ENCODE measurements around the gene PPARD.
"Not testable (repeated sequence)": the region's sequence is repeated elsewhere in the genome, so short reads cannot be mapped to it uniquely, and the experiment has no call there.

PPARD gene

DNA sequence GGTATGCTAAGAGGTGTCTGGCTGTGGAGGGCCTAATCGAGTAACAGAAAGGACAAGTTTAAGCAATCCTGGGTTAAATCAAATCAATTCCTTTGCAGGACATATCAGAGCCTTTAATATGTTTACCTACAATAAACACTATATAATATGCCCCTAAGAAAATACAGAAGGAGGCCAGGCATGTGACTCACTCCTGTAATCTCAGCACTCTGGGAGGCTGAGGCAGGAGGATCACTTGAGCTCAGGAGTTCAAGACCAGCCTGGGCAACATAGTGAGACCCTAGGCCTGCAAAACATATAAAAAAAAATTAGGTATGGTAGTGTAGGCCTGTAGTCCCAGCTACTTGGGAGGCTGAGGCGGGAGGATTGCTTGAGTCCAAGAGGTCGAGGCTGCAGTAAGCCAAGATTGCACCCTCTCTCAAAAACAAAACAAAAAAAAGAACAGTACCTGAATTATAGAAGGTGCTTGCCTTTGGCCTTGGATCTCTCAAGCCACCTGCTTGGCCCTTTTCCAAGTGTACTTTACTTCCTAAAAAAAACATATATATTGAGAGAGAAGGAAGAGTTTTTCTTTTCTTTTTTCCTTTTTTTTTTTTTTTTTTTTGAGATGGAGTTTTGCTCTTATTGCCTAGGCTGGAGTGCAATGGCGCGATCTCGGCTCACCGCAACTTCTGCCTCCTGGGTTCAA is 96.2 kb downstream of the PPARD start:
- DNase-seq (ENCODE audit: low spot score) = not testable (repeated sequence)

DNA sequence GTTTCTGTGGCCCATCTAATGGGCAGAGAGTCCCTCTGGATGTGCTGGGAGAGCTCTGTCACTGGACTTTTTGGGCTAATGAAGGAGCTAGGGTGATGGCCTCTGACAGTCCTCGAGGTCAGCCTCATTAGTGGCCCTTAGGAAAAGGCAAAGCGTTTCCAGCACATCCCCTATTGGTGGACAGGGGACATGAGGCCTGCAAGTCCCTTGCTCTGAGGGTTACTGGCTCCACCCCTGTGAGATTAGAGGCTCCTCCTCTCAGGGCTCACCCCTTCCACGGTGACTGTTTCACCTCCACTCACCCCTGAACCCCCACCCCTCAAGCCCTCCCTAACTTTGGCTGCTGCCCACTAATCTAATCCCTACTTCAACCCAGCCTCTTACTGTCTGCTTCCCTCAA is 97.0 kb downstream of the PPARD start:
- DNase-seq (ENCODE audit: low spot score) = no peak

DNA sequence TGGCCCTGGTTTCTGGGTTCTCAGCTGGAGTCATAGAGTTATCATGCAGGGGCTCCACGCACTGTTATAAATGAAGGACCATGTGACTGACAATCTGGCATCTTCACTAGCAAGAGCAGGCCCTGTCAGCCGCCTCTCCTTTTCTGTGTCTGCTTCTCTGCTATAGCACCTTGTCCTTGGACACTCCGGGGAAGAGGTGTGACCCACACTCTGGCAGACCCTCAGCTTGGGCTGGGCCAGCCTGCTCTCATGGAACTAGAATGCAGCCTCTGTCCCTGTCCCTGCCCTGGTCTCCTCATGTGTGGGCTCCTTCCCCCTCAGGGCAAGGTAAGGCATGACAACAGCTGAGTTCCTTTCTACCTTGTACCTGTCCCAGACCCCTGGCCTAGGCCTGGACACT is 98.8 kb downstream of the PPARD start:
- no peak for DNase-seq (ENCODE audit: low spot score)

DNA sequence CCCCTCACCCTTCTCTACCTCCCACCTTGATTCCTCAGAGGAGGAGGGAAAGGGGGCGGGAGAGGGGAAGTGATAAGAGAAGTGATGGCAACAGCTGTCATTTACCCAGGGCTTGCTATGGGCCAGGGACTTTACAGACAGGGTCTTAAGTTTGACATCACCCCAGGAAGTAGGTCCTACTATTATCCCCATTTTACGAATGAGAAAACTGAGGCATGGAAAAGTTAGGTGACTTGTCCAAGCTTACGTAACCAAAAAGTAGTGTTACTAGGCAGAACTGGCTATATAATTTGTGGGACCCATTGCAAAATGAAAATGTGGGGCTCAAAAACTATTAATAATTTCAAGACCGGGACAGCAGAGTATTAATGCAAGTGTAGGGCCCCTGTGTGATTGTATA is 99.3 kb downstream of the PPARD start:
- DNase-seq (ENCODE audit: low spot score) = no peak

DNA sequence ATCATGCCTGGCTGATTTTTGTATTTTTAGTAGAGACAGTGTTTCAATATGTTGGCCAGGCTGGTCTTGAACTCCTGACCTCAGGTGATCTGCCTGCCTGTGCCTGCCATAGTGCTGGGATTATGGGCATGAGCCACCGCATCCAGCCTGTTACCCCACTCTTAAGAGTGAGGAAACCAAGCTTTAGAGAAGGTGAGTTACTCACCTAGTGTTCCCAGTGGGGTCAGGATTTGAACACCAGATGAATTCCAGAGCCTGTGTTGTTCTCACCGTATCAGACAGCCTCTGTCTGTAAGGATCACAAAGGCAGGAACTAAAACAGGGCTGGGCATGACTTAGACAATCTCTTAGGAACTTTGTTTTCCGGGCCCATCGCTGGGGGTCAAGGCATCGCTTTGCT is 100.3 kb downstream of the PPARD start:
- DNase-seq (ENCODE audit: low spot score) = no peak

DNA sequence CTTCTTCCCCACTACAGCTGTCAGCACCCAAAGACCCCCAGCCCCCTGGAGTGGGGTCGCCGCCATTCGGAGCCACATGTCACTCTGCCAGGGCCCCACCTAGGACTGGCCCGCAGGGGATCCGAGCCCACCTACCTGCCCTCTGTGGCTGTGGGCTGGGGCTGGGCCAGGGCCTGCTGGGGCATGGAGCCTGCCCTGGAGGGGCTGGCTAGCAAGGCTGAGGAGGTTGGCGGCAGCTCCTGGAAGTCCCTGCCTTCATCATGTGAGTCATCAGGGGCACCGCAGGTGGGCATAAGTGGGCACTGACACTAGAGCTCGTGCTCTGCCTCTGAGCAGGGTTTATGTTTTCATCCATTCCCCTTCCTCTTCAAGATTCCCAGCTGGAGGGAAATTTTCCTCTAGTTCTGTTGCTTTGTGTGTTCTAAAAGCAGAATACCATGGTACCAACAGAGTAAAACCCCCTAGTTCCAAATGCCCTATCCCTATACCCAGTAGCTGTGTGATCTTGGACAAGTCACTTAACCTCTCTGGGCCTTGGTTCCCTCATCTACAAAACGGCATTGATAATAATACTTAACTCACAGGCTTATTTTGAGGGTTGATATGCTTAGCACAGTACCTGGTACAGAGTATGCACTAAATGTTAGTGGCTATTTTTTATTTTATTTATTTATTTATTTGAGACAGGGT is 101.1 kb downstream of the PPARD start:
- no peak for DNase-seq (ENCODE audit: low spot score)

DNA sequence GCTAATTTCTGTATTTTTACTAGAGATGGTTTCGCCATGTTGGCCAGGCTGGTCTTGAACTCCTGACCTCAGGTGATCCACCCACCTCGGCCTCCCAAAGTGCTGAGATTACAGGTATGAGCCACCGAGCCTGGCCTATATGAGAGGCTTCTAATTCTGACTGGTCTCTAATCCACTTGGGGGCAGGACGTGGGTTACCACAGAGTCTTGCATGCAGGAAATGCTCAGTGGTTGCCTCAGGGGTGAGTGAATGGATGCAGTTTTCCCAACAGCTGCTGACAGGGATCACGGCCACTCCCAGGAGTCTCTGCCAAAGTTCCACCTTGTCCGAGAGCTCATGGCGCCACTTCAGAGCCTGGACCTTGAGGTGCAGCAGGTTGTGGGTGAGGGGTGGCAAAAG is 103.3 kb downstream of the PPARD start:
- DNase-seq (ENCODE audit: low spot score) = no peak

DNA sequence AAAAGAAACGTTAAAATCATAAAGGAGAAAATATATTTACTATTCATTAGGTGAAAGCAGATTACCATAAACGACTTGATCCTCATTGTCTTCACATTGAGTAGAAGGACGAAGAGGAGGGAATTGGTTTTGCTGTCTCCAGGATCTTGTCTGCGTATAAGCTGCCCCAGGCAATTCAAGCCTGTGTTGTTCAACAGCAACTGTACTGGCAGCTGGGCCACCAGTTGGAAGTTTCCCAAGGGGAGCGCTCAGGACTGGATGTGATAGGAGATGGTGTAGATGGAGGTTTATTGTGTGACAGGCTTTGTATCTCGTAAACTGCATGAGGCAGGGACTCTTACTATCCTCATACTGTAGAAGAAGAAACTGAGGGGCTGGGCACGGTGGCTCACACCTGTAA is 105.8 kb downstream of the PPARD start:
- DNase-seq (ENCODE audit: low spot score) = no peak

DNA sequence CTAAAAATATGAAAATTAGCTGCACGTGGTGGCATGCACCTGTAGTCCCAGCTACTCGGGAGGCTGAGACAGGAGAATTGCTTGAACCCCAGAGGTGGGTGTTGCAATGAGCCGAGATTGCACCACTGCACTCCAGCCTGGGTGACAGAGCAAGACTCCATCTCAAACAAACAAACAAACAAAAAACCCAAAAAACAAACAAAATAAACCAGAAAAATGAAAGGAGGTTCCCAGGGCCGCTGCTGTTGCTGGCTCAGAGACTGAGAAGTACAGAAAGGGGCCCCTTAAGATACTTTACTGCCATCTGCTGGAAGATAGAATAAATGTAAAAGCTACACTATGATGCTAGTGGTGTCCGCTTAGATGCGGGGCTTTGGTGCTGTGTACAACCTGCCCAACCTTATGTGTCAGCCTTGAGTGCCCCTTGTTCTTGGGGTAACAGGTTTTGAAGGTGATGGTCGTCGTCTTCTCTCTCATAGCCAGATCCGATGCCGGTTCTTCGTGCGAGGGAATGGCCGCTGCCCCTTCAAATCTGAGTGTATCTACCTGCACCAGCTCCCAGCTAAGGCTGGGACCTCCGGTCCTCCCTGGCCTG is 107.0 kb downstream of the PPARD start:
- DNase-seq (ENCODE audit: low spot score) = peak; percentile 77

DNA sequence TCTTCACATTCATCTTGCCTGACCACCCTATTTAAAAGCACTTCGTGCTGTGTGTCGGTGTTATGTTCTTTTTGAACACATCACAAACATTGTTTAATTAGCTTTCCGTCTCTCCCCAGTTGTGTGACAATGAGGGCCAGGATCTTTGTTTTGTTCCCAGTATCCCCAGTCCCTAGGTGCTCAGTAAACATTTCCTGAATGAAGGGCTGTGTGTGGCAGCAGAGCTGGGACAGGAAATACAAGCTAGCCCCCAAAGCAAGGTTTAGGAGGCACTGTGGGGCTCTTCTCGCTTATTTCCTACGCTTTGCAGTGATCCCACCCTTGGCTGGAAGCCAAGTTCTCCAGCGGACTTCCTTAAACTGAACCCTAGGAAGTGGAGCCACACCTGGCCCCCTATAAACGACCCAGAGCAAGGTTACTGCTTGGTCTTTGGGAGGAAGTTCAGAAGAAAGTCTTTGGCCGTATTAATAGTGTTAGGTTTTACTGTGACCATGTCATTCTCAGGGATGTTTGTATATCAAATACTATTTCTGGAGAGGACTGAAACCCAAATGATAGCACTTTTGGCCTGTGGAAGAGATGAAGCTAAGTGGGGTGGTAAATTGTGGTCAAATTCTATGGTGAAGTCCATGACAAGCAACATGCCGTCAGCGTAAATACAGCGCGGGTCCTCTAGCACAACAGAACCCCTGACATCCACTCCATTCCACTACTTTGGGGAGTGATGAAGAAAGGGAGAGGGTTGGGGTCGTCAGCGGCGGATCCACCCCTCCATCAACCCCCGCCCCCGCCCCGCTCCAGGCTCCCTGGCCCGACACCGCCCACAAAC is 109.2 kb downstream of the PPARD start:
- no peak for DNase-seq (ENCODE audit: low spot score)

DNA sequence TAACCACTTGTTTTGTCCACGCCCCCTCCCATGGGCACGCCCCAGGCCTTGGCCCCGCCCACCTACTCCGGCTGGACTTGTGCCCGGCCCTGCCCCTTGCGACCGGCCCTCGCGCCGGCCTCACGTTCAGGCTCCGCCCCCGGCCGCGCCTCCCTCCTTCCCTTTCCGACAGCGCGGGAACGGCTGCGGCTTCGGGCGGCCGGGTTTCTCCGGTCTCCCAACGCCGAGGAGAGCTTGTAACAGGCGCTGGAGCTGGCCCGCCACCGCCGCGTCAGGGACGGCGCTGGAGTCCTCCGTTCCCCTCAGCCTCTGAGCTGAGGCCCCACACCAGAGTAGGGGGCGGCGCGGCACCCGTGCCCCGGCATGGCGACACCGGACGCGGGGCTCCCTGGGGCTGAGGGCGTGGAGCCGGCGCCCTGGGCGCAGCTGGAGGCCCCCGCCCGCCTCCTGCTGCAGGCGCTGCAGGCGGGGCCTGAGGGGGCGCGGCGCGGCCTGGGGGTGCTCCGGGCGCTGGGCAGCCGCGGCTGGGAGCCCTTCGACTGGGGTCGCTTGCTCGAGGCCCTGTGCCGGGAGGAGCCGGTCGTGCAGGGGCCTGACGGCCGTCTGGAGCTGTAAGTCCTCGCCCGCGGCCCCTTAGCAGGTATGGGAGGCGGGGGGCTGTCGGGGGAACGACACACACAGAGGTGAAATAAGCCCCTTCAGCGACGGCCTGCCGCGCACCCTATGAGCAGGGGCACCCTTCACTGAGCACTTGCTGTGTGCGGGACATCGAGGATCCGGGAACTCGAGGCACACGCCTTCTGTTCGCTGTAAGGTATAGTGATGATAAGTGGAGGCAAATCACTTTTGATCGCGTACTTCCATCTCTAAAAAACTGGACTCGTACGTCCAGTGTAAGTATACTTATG is 110.1 kb downstream of the PPARD start, which contains the start of gene FANCE:
FANCE (plus strand) TSS at position 156 of the 908 bp plus-strand sequence; CDS start at position 364, 208 bp downstream.
- peak; percentile 93 for DNase-seq (ENCODE audit: low spot score)

DNA sequence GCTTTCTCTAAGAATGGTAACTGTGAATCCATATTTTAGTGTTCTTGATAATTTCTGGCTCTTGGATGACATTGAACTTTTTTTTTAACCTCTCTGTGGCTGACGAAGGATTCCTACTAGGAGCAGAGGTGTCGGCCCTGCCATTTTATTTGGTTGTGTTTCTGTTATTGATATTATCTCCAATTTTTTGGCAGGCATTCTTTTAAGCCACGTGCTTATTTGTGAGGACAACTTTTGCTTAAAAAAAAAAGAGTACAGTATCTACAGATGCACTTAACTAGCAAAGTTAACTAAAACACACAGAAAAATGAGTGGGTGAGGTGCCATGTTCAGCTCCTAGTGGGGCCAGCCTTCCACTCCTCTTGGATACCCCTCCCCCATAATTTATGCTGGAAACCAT is 110.9 kb downstream of the PPARD start:
- no peak for DNase-seq (ENCODE audit: low spot score)

DNA sequence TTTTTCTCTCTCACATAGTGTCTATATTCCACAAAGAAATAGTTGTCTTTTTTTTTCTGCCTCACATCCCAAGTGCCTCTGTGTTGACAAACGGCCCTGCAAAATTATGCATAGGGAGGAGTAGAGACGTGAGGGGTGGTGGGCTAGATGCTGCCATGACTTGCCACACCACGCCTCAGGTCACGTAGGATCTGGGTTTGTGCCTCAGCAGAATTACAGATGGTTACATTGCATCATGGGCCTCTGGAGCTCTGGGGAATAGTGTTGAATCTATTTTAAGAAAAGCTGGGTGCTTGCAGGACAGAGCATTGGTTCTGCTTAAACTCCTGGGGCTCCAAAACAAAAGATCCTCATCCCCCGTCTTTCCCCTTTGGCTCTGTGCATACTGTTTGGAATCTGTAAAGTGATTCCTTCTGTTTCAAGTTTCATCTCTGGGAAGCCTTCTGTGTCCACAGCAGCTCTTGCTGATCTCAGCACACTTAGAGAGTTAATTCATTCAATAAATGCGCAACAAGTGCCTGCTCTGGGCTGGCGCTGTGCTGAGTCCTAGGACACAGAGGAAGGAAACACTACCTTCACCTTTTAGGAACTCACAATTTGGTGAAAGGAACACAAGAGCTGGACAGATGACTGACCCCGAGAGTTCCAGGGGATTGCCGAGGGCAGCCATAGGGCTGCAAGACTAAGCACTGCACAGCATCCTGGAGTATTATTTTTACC is 112.2 kb downstream of the PPARD start:
- DNase-seq (ENCODE audit: low spot score) = no peak

DNA sequence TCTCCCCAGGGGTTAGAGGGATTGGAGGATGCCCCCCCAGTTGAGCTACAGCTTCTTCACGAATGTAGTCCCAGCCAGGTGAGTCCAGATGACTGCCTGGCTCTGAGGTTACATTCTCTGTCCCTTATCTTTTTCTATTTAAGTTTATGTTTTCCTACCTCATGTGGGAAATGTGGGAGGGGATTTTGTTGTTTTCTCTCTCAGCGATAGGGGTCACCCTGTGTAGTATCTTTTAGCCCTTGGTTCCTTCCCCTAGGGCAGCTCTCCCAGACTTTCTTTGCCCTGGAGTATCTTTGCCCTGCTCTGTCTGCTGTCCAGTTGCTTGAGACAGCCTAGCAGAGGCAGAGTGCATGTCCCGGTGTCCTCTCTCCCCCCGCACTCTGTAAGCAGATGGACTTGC is 115.5 kb downstream of the PPARD start:
- DNase-seq (ENCODE audit: low spot score) = no peak

DNA sequence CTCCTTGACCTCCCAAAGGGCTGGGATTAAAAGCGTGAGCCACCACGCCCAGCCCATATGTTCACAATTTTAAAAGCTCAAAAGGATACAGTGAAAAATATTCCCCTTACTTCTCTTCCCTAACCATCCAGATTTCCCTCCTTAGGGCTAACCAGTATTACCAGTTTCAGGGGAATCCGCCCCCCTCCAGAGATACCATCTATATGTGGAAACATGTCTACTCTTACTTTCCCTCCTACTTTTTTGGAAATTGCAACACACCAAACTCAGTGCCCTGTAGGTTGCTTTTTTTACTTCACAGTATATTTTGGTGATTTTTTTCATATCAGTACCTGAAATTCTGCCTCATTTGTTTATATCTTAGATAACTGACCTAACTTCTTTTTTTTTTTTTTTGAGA is 118.9 kb downstream of the PPARD start:
- no peak for DNase-seq (ENCODE audit: low spot score)

DNA sequence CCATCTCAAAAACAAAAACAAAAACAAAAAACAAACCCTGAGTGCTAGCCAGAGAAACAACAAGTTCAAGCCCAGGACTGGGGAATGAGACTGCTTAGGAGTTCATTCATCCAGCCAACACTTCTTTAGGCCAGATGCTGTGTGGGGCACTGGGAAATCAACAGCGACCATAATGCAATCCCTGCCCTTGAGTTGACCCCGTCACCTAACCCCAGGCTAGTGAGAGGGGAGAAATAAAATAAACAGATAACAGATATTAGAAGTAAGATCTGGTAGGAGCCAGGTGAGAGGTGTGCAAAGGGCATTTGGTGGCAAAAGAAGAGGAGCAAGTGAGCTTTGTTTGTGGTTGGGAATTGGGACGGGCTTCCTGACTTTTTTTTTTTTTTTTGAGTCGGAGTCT is 120.9 kb downstream of the PPARD start:
- DNase-seq (ENCODE audit: low spot score) = no peak

DNA sequence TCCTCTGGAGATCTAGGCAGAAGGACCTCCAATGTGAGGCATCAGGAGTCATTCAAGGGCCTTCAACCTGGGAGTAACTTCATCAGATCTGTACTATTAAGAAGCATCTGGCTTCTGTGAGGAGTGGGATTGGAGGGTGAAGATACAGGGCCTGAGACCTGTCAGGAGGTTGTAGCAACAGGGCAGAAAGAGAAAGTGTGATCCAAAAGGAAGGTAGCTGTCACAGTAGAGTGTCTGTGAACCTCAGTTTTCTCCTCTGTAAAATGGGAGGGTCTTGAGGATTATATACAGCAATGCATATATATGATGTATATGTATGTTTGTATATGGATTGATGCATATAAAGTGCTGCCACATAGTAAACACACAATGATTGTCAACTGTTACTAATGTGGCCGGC is 123.3 kb downstream of the PPARD start:
- DNase-seq (ENCODE audit: low spot score) = no peak

DNA sequence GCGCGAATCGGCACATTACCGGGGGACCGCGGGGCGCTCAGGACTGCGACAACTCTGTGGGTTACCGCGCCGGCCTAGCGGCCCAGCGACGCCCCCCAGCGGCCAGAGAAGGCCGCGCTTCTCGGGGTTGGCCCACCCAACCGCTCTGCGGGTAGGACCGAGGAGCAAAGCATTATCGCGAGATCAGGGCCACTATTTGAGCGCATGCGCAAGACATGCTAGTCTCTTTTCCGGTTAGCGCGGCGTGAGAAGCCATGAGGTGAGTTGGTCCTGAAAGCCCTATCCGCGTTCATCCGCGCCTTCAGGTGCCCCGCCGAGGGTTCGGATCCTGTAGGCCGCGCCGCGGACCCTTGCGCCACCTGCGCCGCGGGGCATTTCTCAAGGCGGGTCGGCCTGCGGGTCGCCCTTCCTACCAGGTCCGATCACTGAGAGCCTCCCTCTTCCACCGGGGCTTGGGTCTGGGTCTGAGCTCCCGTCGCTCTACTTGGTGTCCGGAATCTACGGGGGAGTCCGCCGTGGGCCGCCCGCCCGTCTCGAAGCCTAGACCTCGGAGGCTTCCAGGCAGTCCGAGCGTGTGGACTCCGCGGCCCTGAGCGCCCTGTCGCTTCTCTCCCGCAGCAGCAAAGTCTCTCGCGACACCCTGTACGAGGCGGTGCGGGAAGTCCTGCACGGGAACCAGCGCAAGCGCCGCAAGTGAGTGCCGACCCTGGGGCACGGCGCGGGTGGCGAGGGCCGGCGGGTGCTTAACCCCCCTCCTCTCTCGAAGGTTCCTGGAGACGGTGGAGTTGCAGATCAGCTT is 126.0 kb downstream of the PPARD start, which contains the start of gene RPL10A:
RPL10A (plus strand) TSS at position 221 of the 799 bp plus-strand sequence; CDS start at position 255, 34 bp downstream.
- DNase-seq (ENCODE audit: low spot score) = peak; percentile 98

DNA sequence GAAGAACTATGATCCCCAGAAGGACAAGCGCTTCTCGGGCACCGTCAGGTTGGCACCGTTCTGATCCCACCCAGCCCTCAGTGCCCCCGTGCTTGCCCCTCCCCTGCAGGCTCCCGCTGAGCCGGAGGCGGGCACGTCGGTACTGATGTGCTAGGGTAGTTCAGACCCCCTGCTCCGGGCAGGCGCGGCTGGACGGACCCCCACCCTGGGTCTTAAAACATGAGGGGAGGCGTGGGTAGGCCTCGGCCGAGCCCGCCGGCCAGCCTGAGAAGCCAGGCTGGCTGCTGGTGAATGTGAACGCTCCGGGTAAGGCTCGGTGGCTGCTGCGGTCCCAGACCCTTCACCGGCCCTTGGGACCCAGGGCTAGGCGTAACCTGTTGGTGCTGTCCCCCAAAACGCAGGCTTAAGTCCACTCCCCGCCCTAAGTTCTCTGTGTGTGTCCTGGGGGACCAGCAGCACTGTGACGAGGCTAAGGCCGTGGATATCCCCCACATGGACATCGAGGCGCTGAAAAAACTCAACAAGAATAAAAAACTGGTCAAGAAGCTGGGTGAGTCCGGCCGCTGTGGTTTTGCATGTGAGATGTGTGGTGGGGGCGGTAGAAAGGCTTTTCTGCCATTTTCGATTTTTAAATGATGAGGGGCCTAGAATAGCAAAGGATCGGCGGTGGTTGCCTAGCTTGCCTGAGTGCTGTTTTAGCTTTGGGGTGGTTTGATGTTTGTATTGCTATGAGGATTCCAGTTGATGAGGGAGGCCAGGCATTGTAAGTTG is 126.8 kb downstream of the PPARD start:
- no peak for DNase-seq (ENCODE audit: low spot score)
